Astrocyte (in vitro differentiated cells and primary cell): ENCODE data around the gene PLEKHM3. TPM values are rescaled to one million over a fixed set of nuclear protein-coding genes. Genes with fewer than 3 reads are reported as not detected.

Experiments
- DNase-seq: peaks from one replicate; pipeline ENCODE4 v3.0.0-alpha.2; 2010; ENCODE audit warnings: low read depth
- FAIRE-seq: peaks from 2 replicates; lab custom pipeline; 2011; peaks lifted over from hg19 to GRCh38; lab: Jason Lieb, UNC
- H2AFZ ChIP-seq: 2 replicates; pipeline ENCODE4 v1.6.0; 2012; ENCODE audit warnings: low read depth, low read length, inconsistent platforms
- H3K27ac ChIP-seq: 2 replicates; pipeline ENCODE4 v1.5.1; 2011; ENCODE audit warnings: low read depth, low read length, inconsistent platforms
- H3K27me3 ChIP-seq: 2 replicates; pipeline ENCODE4 v1.6.0; 2011; ENCODE audit warnings: low read length, inconsistent platforms; ENCODE audit not compliant: insufficient read depth
- H3K36me3 ChIP-seq: 2 replicates; pipeline ENCODE4 v1.5.1; 2011; ENCODE audit warnings: low read length, inconsistent platforms; ENCODE audit not compliant: insufficient read depth
- H3K4me1 ChIP-seq: 2 replicates; pipeline ENCODE4 v1.5.1; 2011; ENCODE audit warnings: low read length, inconsistent platforms; ENCODE audit not compliant: insufficient read depth
- H3K4me2 ChIP-seq: 2 replicates; pipeline ENCODE4 v1.6.0; 2012; ENCODE audit warnings: low read length, inconsistent platforms
- H3K4me3 ChIP-seq: 2 replicates; pipeline ENCODE4 v1.5.1; 2011; ENCODE audit warnings: low read depth, mild to moderate bottlenecking, low read length, inconsistent platforms; ENCODE audit not compliant: insufficient read depth
- H3K79me2 ChIP-seq: 2 replicates; pipeline ENCODE4 v1.6.0; 2012; ENCODE audit warnings: mild to moderate bottlenecking, low read length, inconsistent platforms; ENCODE audit not compliant: insufficient read depth
- H3K9ac ChIP-seq: 2 replicates; pipeline ENCODE4 v1.6.0; 2012; ENCODE audit warnings: mild to moderate bottlenecking, low read length, inconsistent platforms
- H3K9me3 ChIP-seq: 2 replicates; pipeline ENCODE4 v1.5.1; 2012; ENCODE audit warnings: low read depth, mild to moderate bottlenecking, low read length, inconsistent platforms; ENCODE audit not compliant: insufficient read depth
- H4K20me1 ChIP-seq: 2 replicates; pipeline ENCODE4 v1.6.0; 2012; ENCODE audit warnings: low read length, inconsistent platforms; ENCODE audit not compliant: insufficient read depth
- H3K27ac Mint-ChIP-seq: one replicate; pipeline ENCODE4 v1.8.0; 2021; ENCODE audit warnings: mild to moderate bottlenecking, mixed read lengths; ENCODE audit not compliant: unreplicated experiment
- H3K27me3 Mint-ChIP-seq: one replicate; pipeline ENCODE4 v1.8.0; 2021; ENCODE audit warnings: low read depth, mixed read lengths; ENCODE audit not compliant: unreplicated experiment
- H3K36me3 Mint-ChIP-seq: one replicate; pipeline ENCODE4 v1.8.0; 2021; ENCODE audit warnings: low read depth, mixed read lengths; ENCODE audit not compliant: unreplicated experiment
- H3K4me1 Mint-ChIP-seq: one replicate; pipeline ENCODE4 v1.8.0; 2021; ENCODE audit warnings: low read depth, mixed read lengths; ENCODE audit not compliant: unreplicated experiment
- H3K4me3 Mint-ChIP-seq: one replicate; pipeline ENCODE4 v1.8.0; 2021; ENCODE audit warnings: mild to moderate bottlenecking, moderate library complexity, mixed read lengths; ENCODE audit not compliant: unreplicated experiment
- H3K9me3 Mint-ChIP-seq: one replicate; pipeline ENCODE4 v1.8.0; 2021; ENCODE audit warnings: mild to moderate bottlenecking, mixed read lengths; ENCODE audit not compliant: unreplicated experiment
- CTCF ChIP-seq: IDR thresholded peaks from 2 replicates; pipeline ENCODE4 v1.5.1; 2011; ENCODE audit warnings: low read depth, mild to moderate bottlenecking, inconsistent platforms, low read length, moderate library complexity; ENCODE audit not compliant: insufficient read depth
- EZH2 ChIP-seq: IDR thresholded peaks from 2 replicates; pipeline ENCODE4 v1.6.1; 2012; ENCODE audit warnings: mild to moderate bottlenecking, low read length, inconsistent platforms; ENCODE audit not compliant: insufficient read depth
- total RNA-seq: library from RNA; stranded (reverse); gene quantifications from 2 replicates; pipeline ENCODE4 v1.2.1, GENCODE V29; 2021

PLEKHM3 gene
- total RNA-seq, 1 donor from 2014 or later, result 9.1 TPM

- H3K27me3 ChIP-seq, result no peaks in the 10 kb centered on the region
- H3K4me1 Mint-ChIP-seq, result peaks cover 5% of the 10 kb centered on the region
- no peaks in the 10 kb centered on the region for H3K36me3 ChIP-seq
- H3K9me3 Mint-ChIP-seq, result no peaks in the 10 kb centered on the region
- H4K20me1 ChIP-seq, result no peaks in the 10 kb centered on the region
- no peak for TF ChIP-seq CTCF
- no peak for TF ChIP-seq EZH2
- H3K4me3 Mint-ChIP-seq, result no peak overlapping the region
- H2AFZ ChIP-seq, result no peak overlapping the region
- H3K27me3 Mint-ChIP-seq, result peaks cover under 1% of the 10 kb centered on the region
- DNase-seq (no peak), FAIRE-seq (no peak)
- no peak overlapping the region for H3K4me2 ChIP-seq
- no peak overlapping the region for H3K9ac ChIP-seq
- H3K36me3 Mint-ChIP-seq, result no peaks in the 10 kb centered on the region
- H3K4me3 ChIP-seq, result no peak overlapping the region
- no peaks in the 10 kb centered on the region for H3K79me2 ChIP-seq
- no peak overlapping the region for H3K27ac Mint-ChIP-seq
- no peak overlapping the region for H3K27ac ChIP-seq
- no peaks in the 10 kb centered on the region for H3K4me1 ChIP-seq
- no peaks in the 10 kb centered on the region for H3K9me3 ChIP-seq
Measured at GRCh38 chr2:207787017-207787416, 238.3 kb downstream of the PLEKHM3 start.

- Histone ChIP-seq H3K9ac (no peak overlapping the region), H2AFZ (no peak overlapping the region), H3K79me2 (no peaks in the 10 kb centered on the region), H3K36me3 (no peaks in the 10 kb centered on the region), H3K4me2 (no peak overlapping the region), H4K20me1 (no peaks in the 10 kb centered on the region), H3K9me3 (no peaks in the 10 kb centered on the region), H3K4me1 (no peaks in the 10 kb centered on the region), H3K27me3 (no peaks in the 10 kb centered on the region), H3K27ac (no peak overlapping the region), H3K4me3 (no peak overlapping the region)
- Mint-ChIP-seq H3K27ac (no peak overlapping the region), H3K4me3 (no peak overlapping the region), H3K27me3 (peaks cover 4% of the 10 kb centered on the region), H3K9me3 (no peaks in the 10 kb centered on the region), H3K4me1 (peaks cover 4% of the 10 kb centered on the region), H3K36me3 (no peaks in the 10 kb centered on the region)
- TF ChIP-seq CTCF (no peak), EZH2 (no peak)
- no peak for FAIRE-seq
- DNase-seq, result no peak
Measured at GRCh38 chr2:207784898-207785297, 240.4 kb downstream of the PLEKHM3 start.

- Histone ChIP-seq H3K9ac (no peak overlapping the region), H3K27me3 (no peaks in the 10 kb centered on the region), H3K4me1 (no peaks in the 10 kb centered on the region), H3K36me3 (no peaks in the 10 kb centered on the region), H3K4me2 (no peak overlapping the region), H4K20me1 (no peaks in the 10 kb centered on the region), H3K4me3 (no peak overlapping the region), H3K27ac (no peak overlapping the region), H2AFZ (no peak overlapping the region), H3K9me3 (no peaks in the 10 kb centered on the region), H3K79me2 (no peaks in the 10 kb centered on the region)
- FAIRE-seq, result no peak
- no peak for DNase-seq
- Mint-ChIP-seq H3K4me3 (no peak overlapping the region), H3K4me1 (peaks cover 4% of the 10 kb centered on the region), H3K27me3 (peaks cover 4% of the 10 kb centered on the region), H3K36me3 (no peaks in the 10 kb centered on the region), H3K9me3 (no peaks in the 10 kb centered on the region), H3K27ac (no peak overlapping the region)
- TF ChIP-seq CTCF (no peak), EZH2 (no peak)
Measured at GRCh38 chr2:207783514-207783913, 241.8 kb downstream of the PLEKHM3 start.
